HCT116 (cell line): ENCODE data around the gene MTHFSD. TPM values are rescaled to one million over a fixed set of nuclear protein-coding genes. Genes with fewer than 3 reads are reported as not detected.

Source experiments
- ATAC-seq: fragments of 200-7000 bp; cut with Tn5 transposase; 2 replicates; pipeline ENCODE4 v1.9.1; 2020; ENCODE audit warnings: mild to moderate bottlenecking, moderate library complexity
- BruUV-seq: library from RNA; stranded (reverse); fragments of 400-500 nt; replicated peaks from 2 replicates; lab custom pipeline; 2021; lab: Mats Ljungman, UMichigan
- CTCF ChIA-PET: fragments of 300-600 bp; sonication (Branson Sonifier 250); formaldehyde crosslinking; loops from one replicate; lab custom pipeline; 2021; ENCODE audit warnings: antibody characterized with exemption; lab: Charles Lee
- POLR2A ChIA-PET: fragments of 300-600, 350-600 bp; sonication (Branson Sonifier 250); formaldehyde crosslinking; loops from one replicate; lab custom pipeline; 2021; ENCODE audit warnings: antibody characterized with exemption; lab: Charles Lee
- RAD21 ChIA-PET, 2 experiments: fragments of 300-600 bp; sonication (Branson Sonifier 250); formaldehyde crosslinking; loops; one replicate each; lab custom pipeline; 2023; ENCODE audit warnings: low total read pairs in 2 of 2; ENCODE audit not compliant: uncharacterized antibody in 2 of 2, unreplicated experiment in 2 of 2, low non-redundant PET in 1 of 2; lab: Charles Lee
- DNase-seq: peaks from one replicate; pipeline ENCODE4 v3.0.0-alpha.2; 2010; ENCODE audit warnings: low read depth, low spot score
- H2AFZ ChIP-seq: fragments of 200-600 bp; shearing (Covaris generic), sonication (generic); 2 replicates; pipeline ENCODE4 v1.6.1; 2017; ENCODE audit warnings: low read depth, mixed run types, mixed read lengths, antibody characterized with exemption, low read length; ENCODE audit not compliant: poor library complexity, severe bottlenecking
- H3K27ac ChIP-seq: 2 replicates; pipeline ENCODE4 v1.5.1; 2012; ENCODE audit warnings: low read depth, low read length
- H3K27me3 ChIP-seq: fragments of 200-600 bp; sonication (generic); 2 replicates; pipeline ENCODE4 v1.6.1; 2016; ENCODE audit warnings: mixed run types, low read length, mixed read lengths; ENCODE audit not compliant: insufficient read depth
- H3K36me3 ChIP-seq, 2 experiments: fragments of 200-500 bp in 1 of 2; fragments of 200-600 bp in 1 of 2; sonication (Bioruptor generic) in 1 of 2; sonication (generic) in 1 of 2; 2 replicates each; pipeline versions ENCODE4 v1.5.1 to v1.6.1; 2014 to 2016; ENCODE audit warnings: low read length in 2 of 2, inconsistent platforms in 1 of 2, mixed read lengths in 1 of 2, mixed run types in 1 of 2; ENCODE audit not compliant: insufficient read depth in 2 of 2, control insufficient read depth in 1 of 2
- H3K4me1 ChIP-seq, 2 experiments: fragments of 200-600 bp in 1 of 2; sonication (generic) in 1 of 2; 2 replicates each; pipeline versions ENCODE4 v1.5.1 to v1.6.1; 2012 to 2017; ENCODE audit warnings: low read length in 2 of 2, inconsistent platforms in 1 of 2, mild to moderate bottlenecking in 1 of 2, mixed read lengths in 1 of 2, mixed run types in 1 of 2, moderate library complexity in 1 of 2; ENCODE audit not compliant: insufficient read depth in 2 of 2, control insufficient read depth in 1 of 2
- H3K4me2 ChIP-seq: fragments of 200-600 bp; sonication (generic); 2 replicates; pipeline ENCODE4 v1.6.1; 2017; ENCODE audit warnings: mixed run types, low read length, mixed read lengths
- H3K4me3 ChIP-seq, 2 experiments: fragments of 200-600 bp in 1 of 2; sonication (generic) in 1 of 2; replicated peaks in 1 of 2; 2 replicates each; pipeline ENCODE4 v1.5.1; 2011 to 2016; ENCODE audit warnings: low read length in 2 of 2, control low read depth in 1 of 2, low read depth in 1 of 2, mild to moderate bottlenecking in 1 of 2, mixed read lengths in 1 of 2, mixed run types in 1 of 2
- H3K79me2 ChIP-seq: fragments of 200-600 bp; sonication (generic); 2 replicates; pipeline ENCODE4 v1.6.1; 2017; ENCODE audit warnings: mild to moderate bottlenecking, mixed run types, low read length, moderate library complexity, mixed read lengths; ENCODE audit not compliant: insufficient read depth
- H3K9ac ChIP-seq: fragments of 200-600 bp; sonication (generic); 2 replicates; pipeline ENCODE4 v1.6.1; 2016; ENCODE audit warnings: low read length, mixed read lengths
- H3K9me2 ChIP-seq: fragments of 200-600 bp; sonication (generic), shearing (Covaris generic); 2 replicates; pipeline ENCODE4 v1.6.1; 2017; ENCODE audit warnings: mixed run types, mild to moderate bottlenecking, moderate library complexity; ENCODE audit not compliant: insufficient read depth
- H3K9me3 ChIP-seq, 2 experiments: fragments of 200-500 bp in 1 of 2; fragments of 200-600 bp in 1 of 2; sonication (Bioruptor generic) in 1 of 2; sonication (generic) in 1 of 2; 2 replicates each; pipeline ENCODE4 v1.6.1; 2014 to 2017; ENCODE audit warnings: low read length in 2 of 2, mixed read lengths in 2 of 2, inconsistent platforms in 1 of 2, low read depth in 1 of 2, mild to moderate bottlenecking in 1 of 2, mixed run types in 1 of 2, moderate library complexity in 1 of 2; ENCODE audit not compliant: control insufficient read depth in 1 of 2, insufficient read depth in 1 of 2
- H4K20me1 ChIP-seq: fragments of 200-600 bp; sonication (generic), shearing (Covaris generic); 2 replicates; pipeline ENCODE4 v1.6.1; 2017; ENCODE audit warnings: mixed run types, mild to moderate bottlenecking, moderate library complexity; ENCODE audit not compliant: insufficient read depth
- CBX3 ChIP-seq: IDR thresholded peaks from 2 replicates; pipeline ENCODE4 v1.6.1; 2012; ENCODE audit warnings: low read depth
- CEBPB ChIP-seq: IDR thresholded peaks from 2 replicates; pipeline ENCODE4 v1.6.1; 2012; ENCODE audit warnings: low read depth
- EGR1 ChIP-seq: IDR thresholded peaks from 2 replicates; pipeline ENCODE4 v1.6.1; 2012; ENCODE audit warnings: low read depth
- ELF1 ChIP-seq: IDR thresholded peaks from 2 replicates; pipeline ENCODE4 v1.6.1; 2012; ENCODE audit warnings: low read depth, borderline replicate concordance
- EZH2 ChIP-seq: fragments of 200-600 bp; sonication (generic); IDR thresholded peaks from 2 replicates; pipeline ENCODE4 v1.6.1; 2017; ENCODE audit warnings: antibody characterized with exemption, mixed run types
- EZH2phosphoT487 ChIP-seq: fragments of 200-600 bp; IDR thresholded peaks from 2 replicates; pipeline ENCODE4 v1.6.1; 2018; ENCODE audit warnings: antibody characterized with exemption, borderline replicate concordance
- POLR2AphosphoS5 ChIP-seq: IDR thresholded peaks from 2 replicates; pipeline ENCODE4 v1.6.1; 2011; ENCODE audit warnings: mild to moderate bottlenecking, low read depth, low read length, moderate library complexity
- RAD21 ChIP-seq: IDR thresholded peaks from 2 replicates; pipeline ENCODE4 v1.6.1; 2012; ENCODE audit warnings: low read depth, mild to moderate bottlenecking
- TCF7L2 ChIP-seq: IDR thresholded peaks from 2 replicates; pipeline ENCODE4 v1.7.0; 2011; ENCODE audit warnings: borderline replicate concordance, inconsistent platforms; ENCODE audit not compliant: insufficient read depth, insufficient read length; ENCODE audit errors: extremely low read depth
- YY1 ChIP-seq: IDR thresholded peaks from 2 replicates; pipeline ENCODE4 v1.6.1; 2011; ENCODE audit warnings: low read length, low read depth, moderate library complexity, mild to moderate bottlenecking; ENCODE audit not compliant: insufficient replicate concordance; ENCODE audit errors: extremely low read depth
- intact Hi-C: fragments of 100-400 bp; cut with micrococcal nuclease; formaldehyde crosslinking; loops from 2 replicates; pipeline ENCODE4 v1.10.0; 2022
- total RNA-seq: library from RNA; stranded (reverse); gene quantifications from one replicate; pipeline ENCODE4 v1.2.1, GENCODE V29; 2021; ENCODE audit not compliant: unreplicated experiment
- TF ChIP-seq, protein P1 (sequence below), 3 experiments: fragments of 200-600 bp in 1 of 3; sonication (generic) in 1 of 3; IDR thresholded peaks in 2 of 3; conservative IDR thresholded peaks in 1 of 3; 2 replicates each; pipeline ENCODE4 v1.5.1; 2012 to 2017; ENCODE audit warnings: low read depth in 2 of 3, low read length in 2 of 3, antibody characterized with exemption in 1 of 3, borderline replicate concordance in 1 of 3, control low read depth in 1 of 3, mild to moderate bottlenecking in 1 of 3, mixed read lengths in 1 of 3, mixed run types in 1 of 3, moderate library complexity in 1 of 3; ENCODE audit not compliant: insufficient read depth in 1 of 3

Gene MTHFSD
- total RNA-seq, 1 experiment from 2014 or later: 33.1 TPM

- DNase-seq: no peak
- H3K4me1 ChIP-seq: peaks cover 9 to 14% of the 10 kb centered on the region in 2 experiments
- TF ChIP-seq ELF1 (no peak), CBX3 (no peak), YY1 (no peak)
- intact Hi-C loops: no loop called here
- no peak overlapping the region for H3K4me2 ChIP-seq
- no peak for ATAC-seq
- POLR2A ChIA-PET: interaction anchor here (1.2 kb wide), 1 partner anchor 11 kb away, joined by 3 read pairs; no protein-coding TSS in a partner anchor
- H3K4me3 ChIP-seq: no peak overlapping the region
- H3K27ac ChIP-seq: no peak overlapping the region
- H3K9me2 ChIP-seq: no peaks in the 10 kb centered on the region
- H3K36me3 ChIP-seq: no peaks in the 10 kb centered on the region
- H4K20me1 ChIP-seq: no peaks in the 10 kb centered on the region
- BruUV-seq: no TSS peak
- RAD21 ChIA-PET: interaction anchor here (1.3 to 1.4 kb wide), 3 partner anchors 11 to 512 kb away, joined by 3 to 11 read pairs (median 6); no protein-coding TSS in a partner anchor
- no peak overlapping the region for H3K9ac ChIP-seq
- no peaks in the 10 kb centered on the region for H3K79me2 ChIP-seq
- CTCF ChIA-PET: interaction anchor here (1.0 to 4.3 kb wide), 18 partner anchors 11 to 1071 kb away, joined by 3 to 89 read pairs (median 10); no protein-coding TSS in a partner anchor
- H3K27me3 ChIP-seq: 0 out of 2 replicates have a peak, but pooled peaks cover 5% of the 10 kb centered on the region
- no peak overlapping the region for H2AFZ ChIP-seq
- H3K9me3 ChIP-seq: no peaks in the 10 kb centered on the region
These were observed 10.2 kb upstream of the MTHFSD start for GRCh38 chr16:86565181-86565631.

DNA sequence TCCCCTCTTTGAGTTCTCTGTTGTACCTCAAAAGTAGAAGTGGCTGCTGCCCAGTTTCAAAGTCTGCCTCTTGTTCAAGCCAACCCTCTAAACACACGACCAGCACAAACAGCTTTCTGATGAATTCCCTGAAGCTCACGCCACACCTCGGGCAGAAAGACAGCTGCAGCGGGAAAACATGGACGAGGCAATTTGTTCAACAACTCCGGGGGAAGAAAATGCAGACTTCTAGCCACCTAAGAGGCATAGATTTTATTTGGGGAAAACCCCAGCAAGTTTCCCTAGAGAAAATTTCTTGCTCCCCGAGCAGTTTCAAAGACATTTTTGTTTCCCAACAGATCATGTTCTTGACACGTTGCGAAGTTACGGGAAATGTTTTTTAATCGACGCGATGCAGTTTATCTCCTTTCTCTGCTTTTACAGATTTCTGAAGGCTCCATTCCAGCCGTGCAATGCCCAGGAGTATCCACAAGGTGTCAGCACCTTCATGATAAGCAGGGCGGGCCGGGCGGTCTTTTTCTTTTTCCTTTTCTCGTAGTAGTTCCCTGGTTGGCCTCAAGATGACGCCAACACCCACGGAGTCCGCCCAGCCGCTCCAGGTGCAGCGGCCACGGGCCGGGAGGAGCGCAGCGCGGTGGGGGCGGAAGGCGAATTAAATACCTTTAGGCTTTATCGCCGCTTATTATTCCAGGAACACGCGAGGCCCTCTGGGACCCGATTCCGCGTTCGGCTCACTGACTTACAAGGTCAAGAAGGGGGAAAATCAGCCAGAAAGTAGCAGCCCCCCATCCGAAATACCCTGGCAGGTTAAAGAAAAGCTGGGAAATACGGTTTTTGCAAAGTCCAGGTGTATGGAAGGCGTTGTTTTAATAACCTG, 8.7 kb upstream of the MTHFSD start:
- BruUV-seq: no TSS peak
- TF ChIP-seq, protein P1, sequence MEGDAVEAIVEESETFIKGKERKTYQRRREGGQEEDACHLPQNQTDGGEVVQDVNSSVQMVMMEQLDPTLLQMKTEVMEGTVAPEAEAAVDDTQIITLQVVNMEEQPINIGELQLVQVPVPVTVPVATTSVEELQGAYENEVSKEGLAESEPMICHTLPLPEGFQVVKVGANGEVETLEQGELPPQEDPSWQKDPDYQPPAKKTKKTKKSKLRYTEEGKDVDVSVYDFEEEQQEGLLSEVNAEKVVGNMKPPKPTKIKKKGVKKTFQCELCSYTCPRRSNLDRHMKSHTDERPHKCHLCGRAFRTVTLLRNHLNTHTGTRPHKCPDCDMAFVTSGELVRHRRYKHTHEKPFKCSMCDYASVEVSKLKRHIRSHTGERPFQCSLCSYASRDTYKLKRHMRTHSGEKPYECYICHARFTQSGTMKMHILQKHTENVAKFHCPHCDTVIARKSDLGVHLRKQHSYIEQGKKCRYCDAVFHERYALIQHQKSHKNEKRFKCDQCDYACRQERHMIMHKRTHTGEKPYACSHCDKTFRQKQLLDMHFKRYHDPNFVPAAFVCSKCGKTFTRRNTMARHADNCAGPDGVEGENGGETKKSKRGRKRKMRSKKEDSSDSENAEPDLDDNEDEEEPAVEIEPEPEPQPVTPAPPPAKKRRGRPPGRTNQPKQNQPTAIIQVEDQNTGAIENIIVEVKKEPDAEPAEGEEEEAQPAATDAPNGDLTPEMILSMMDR (IDR thresholded peaks at IDR 0.05 in 2 of 3, conservative IDR thresholded peaks at IDR 0.05 in 1 of 3; ENCODE audit: borderline replicate concordance in 1 of 3, insufficient read depth in 1 of 3, low read depth in 2 of 3, low read length in 2 of 3): peak; percentile 100
- TF ChIP-seq EZH2: no peak
- TF ChIP-seq RAD21: peak; percentile 100
- TF ChIP-seq EZH2phosphoT487: no peak
- TF ChIP-seq YY1: peak; percentile 64
- no peak for TF ChIP-seq CEBPB
- TF ChIP-seq EGR1: no peak
- 0 out of 2 replicates have a peak, but pooled peaks have one; percentile 20 for TF ChIP-seq POLR2AphosphoS5
- peak; percentile 56 for TF ChIP-seq TCF7L2
- TF ChIP-seq, all 23 proteins: peak for 5
- peak; percentile 92 for DNase-seq
- Histone ChIP-seq H3K4me3 (peak overlapping the region; percentile 40 to 43), H2AFZ (peak overlapping the region; percentile 91), H3K4me1 (peaks cover 9 to 14% of the 10 kb centered on the region in 2 experiments), H3K79me2 (no peaks in the 10 kb centered on the region), H3K9ac (peak overlapping the region; percentile 27), H3K27ac (no peak overlapping the region), H3K27me3 (no peaks in the 10 kb centered on the region), H4K20me1 (no peaks in the 10 kb centered on the region), H3K4me2 (peak overlapping the region; percentile 71), H3K9me3 (no peaks in the 10 kb centered on the region), H3K36me3 (no peaks in the 10 kb centered on the region), H3K9me2 (no peaks in the 10 kb centered on the region)
- intact Hi-C loops: loop anchor here (1.0 to 5.0 kb wide), 12 partner anchors 199 to 1074 kb away; no protein-coding TSS in a partner anchor
- ChIA-PET RAD21 (interaction anchor here (0.8 to 1.6 kb wide), 9 partner anchors 12 to 514 kb away, joined by 3 to 21 read pairs (median 6); no protein-coding TSS in a partner anchor), CTCF (interaction anchor here (0.6 to 4.3 kb wide), 21 partner anchors 12 to 1206 kb away, joined by 3 to 89 read pairs (median 8); no protein-coding TSS in a partner anchor), POLR2A (interaction anchor here (1.2 kb wide), 1 partner anchor 13 kb away, joined by 3 read pairs; no protein-coding TSS in a partner anchor)
- ATAC-seq: peak; percentile 92
